ENCODE results near the gene GHRH.

The GHRH gene

GRCh38 chr20:37271421-37271768 lies 9.8 kb upstream of the GHRH start:
- Histone ChIP-seq H3K9me3 (ENCODE audit: insufficient read depth, low read length, severe bottlenecking) (no peaks in the 10 kb centered on the region), H3K4me3 (ENCODE audit: low read depth in 1 of 2, low read length in 2 of 2) (no peak overlapping the region), H3K27ac (ENCODE audit: low read length) (no peak overlapping the region), H3K4me2 (ENCODE audit: insufficient read depth, low read length) (no peak overlapping the region), H3K4me1 (ENCODE audit: insufficient read depth, low read length) (no peaks in the 10 kb centered on the region), H3K9ac (ENCODE audit: low read depth, low read length) (no peak overlapping the region), H3K79me2 (ENCODE audit: insufficient read depth, low read length) (no peaks in the 10 kb centered on the region), H3K27me3 (ENCODE audit: insufficient read depth, low read length, poor library complexity) (no peaks in the 10 kb centered on the region), H4K20me1 (ENCODE audit: insufficient read depth, low read length) (no peaks in the 10 kb centered on the region), H2AFZ (ENCODE audit: low read depth, low read length) (no peak overlapping the region), H3K36me3 (ENCODE audit: insufficient read depth, low read length) (no peaks in the 10 kb centered on the region)
- DNase-seq (no peak), ATAC-seq (ENCODE audit: insufficient read depth, low read depth) (no peak)
- TF ChIP-seq EZH2 (IDR thresholded peaks at IDR 0.05; ENCODE audit: borderline replicate concordance, low read depth, low read length, severe bottlenecking) (no peak), CTCF (IDR thresholded peaks at IDR 0.05; ENCODE audit: borderline replicate concordance, extremely low read depth, low read length, poor library complexity, severe bottlenecking) (no peak)

- H3K79me2 ChIP-seq (ENCODE audit: insufficient read depth, low read length), result no peaks in the 10 kb centered on the region
- H3K9me3 ChIP-seq (ENCODE audit: insufficient read depth, low read length, severe bottlenecking), result no peaks in the 10 kb centered on the region
- TF ChIP-seq CTCF (IDR thresholded peaks at IDR 0.05; ENCODE audit: borderline replicate concordance, extremely low read depth, low read length, poor library complexity, severe bottlenecking) (no peak), EZH2 (IDR thresholded peaks at IDR 0.05; ENCODE audit: borderline replicate concordance, low read depth, low read length, severe bottlenecking) (no peak)
- no peaks in the 10 kb centered on the region for H3K4me1 ChIP-seq (ENCODE audit: insufficient read depth, low read length)
- no peaks in the 10 kb centered on the region for H3K27me3 ChIP-seq (ENCODE audit: insufficient read depth, low read length, poor library complexity)
- no peak overlapping the region for H3K9ac ChIP-seq (ENCODE audit: low read depth, low read length)
- ATAC-seq (ENCODE audit: insufficient read depth, low read depth) (no peak), DNase-seq (no peak)
- H4K20me1 ChIP-seq (ENCODE audit: insufficient read depth, low read length), result no peaks in the 10 kb centered on the region
- no peak overlapping the region for H3K4me2 ChIP-seq (ENCODE audit: insufficient read depth, low read length)
- no peaks in the 10 kb centered on the region for H3K36me3 ChIP-seq (ENCODE audit: insufficient read depth, low read length)
- no peak overlapping the region for H3K27ac ChIP-seq (ENCODE audit: low read length)
- no peak overlapping the region for H3K4me3 ChIP-seq (ENCODE audit: low read depth in 1 of 2, low read length in 2 of 2)
- no peak overlapping the region for H2AFZ ChIP-seq (ENCODE audit: low read depth, low read length)
Measured at GRCh38 chr20:37270576-37271420, 9.2 kb upstream of the GHRH start.

GRCh38 chr20:37267667-37268313 lies 6.2 kb upstream of the GHRH start:
- TF ChIP-seq EZH2 (IDR thresholded peaks at IDR 0.05; ENCODE audit: borderline replicate concordance, low read depth, low read length, severe bottlenecking), result no peak
- no peak for TF ChIP-seq CTCF (IDR thresholded peaks at IDR 0.05; ENCODE audit: borderline replicate concordance, extremely low read depth, low read length, poor library complexity, severe bottlenecking)
- no peaks in the 10 kb centered on the region for H3K4me1 ChIP-seq (ENCODE audit: insufficient read depth, low read length)
- H3K4me3 ChIP-seq (ENCODE audit: low read depth in 1 of 2, low read length in 2 of 2), result no peak overlapping the region
- no peaks in the 10 kb centered on the region for H3K9me3 ChIP-seq (ENCODE audit: insufficient read depth, low read length, severe bottlenecking)
- H3K4me2 ChIP-seq (ENCODE audit: insufficient read depth, low read length), result no peak overlapping the region
- H3K27ac ChIP-seq (ENCODE audit: low read length), result no peak overlapping the region
- H3K27me3 ChIP-seq (ENCODE audit: insufficient read depth, low read length, poor library complexity), result no peaks in the 10 kb centered on the region
- no peak for ATAC-seq (ENCODE audit: insufficient read depth, low read depth)
- no peak overlapping the region for H2AFZ ChIP-seq (ENCODE audit: low read depth, low read length)
- DNase-seq, result no peak
- H3K36me3 ChIP-seq (ENCODE audit: insufficient read depth, low read length), result no peaks in the 10 kb centered on the region
- H3K79me2 ChIP-seq (ENCODE audit: insufficient read depth, low read length), result no peaks in the 10 kb centered on the region
- no peak overlapping the region for H3K9ac ChIP-seq (ENCODE audit: low read depth, low read length)
- H4K20me1 ChIP-seq (ENCODE audit: insufficient read depth, low read length), result no peaks in the 10 kb centered on the region

Measured in DND-41 (cell line).